ENCODE measurements around the gene SP140.

SP140 gene

DNA sequence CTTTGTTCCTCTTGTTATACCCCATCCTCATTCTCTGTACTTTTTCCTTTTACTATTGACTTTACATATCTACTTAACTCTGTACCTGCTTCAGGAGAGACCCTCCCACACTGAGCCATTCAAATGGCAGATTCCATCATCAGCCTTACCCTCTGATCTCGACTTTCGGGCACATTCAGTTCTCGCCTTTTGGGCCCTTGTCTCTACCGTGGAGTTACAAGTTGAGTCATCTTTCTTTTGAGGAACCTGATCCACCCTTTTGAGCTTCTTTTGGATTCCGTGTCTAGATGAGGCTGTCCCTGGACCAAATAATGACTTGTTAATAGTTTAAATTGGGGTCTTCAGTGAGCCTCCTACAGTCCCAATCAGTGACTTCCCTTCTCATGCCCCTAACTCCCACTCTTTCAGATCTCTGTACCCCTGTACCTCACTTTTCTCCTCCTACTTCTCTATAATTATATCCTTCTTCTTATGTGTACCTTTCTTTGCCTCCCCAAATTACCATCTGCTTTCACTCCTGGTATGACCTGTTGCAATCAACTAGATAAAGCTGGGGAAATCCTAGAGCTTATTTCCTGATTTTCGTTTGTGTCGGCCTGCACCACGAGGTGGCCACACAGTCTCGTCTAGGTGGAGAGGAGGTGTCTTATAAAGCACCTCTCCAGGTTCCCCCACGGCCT, 23.0 kb upstream of the SP140 start:
- TF ChIP-seq ZNF274 (IDR thresholded peaks at IDR 0.05; ENCODE audit: low read depth, low read length) (no peak), SUZ12 (IDR thresholded peaks at IDR 0.05; ENCODE audit: extremely low read depth, insufficient read depth, insufficient read length) (no peak), YY1 (IDR thresholded peaks at IDR 0.05; ENCODE audit: insufficient read depth, insufficient read length) (no peak)
- Histone ChIP-seq H3K4me1 (ENCODE audit: insufficient read depth, insufficient read length) (no peaks in the 10 kb centered on the region), H3K4me3 (ENCODE audit: insufficient read length, low read depth) (no peak overlapping the region), H3K9ac (ENCODE audit: insufficient read length, low read depth) (no peak overlapping the region), H3K27me3 (ENCODE audit: insufficient read depth, insufficient read length) (no peaks in the 10 kb centered on the region), H3K9me3 (ENCODE audit: insufficient read depth, low read length) (no peaks in the 10 kb centered on the region), H3K36me3 (ENCODE audit: insufficient read depth, insufficient read length, low read length) (peaks cover 2% of the 10 kb centered on the region)
- no peak for DNase-seq (ENCODE audit: low read depth, low spot score)

DNA sequence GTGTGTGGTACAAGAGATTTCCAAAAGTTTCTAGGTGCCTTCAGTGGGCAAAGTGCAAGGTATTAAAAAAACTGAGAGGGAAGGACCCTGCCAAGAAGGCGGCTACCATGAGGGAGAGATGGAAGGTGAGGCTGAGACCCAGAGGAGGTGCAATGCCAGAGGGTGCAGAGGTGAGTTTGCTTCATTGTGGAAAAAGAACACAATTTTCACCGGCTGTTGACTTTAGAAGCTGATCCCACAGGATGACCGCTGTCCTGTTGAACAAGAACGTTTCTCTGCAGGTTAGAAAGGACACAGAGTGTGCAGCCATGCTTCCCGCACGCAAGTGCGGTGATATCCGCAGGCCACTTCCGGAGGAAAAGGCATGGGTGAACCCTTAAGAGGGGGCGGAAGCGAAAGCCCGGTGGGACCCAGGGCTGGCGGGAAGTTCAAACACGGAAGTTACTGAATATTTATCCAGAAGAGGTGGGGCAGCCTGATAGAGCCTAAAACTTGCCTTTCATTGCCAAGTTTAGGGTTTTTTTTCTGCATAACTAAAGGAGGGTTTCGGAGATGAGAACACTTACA, 22.3 kb upstream of the SP140 start:
- TF ChIP-seq SUZ12 (IDR thresholded peaks at IDR 0.05; ENCODE audit: extremely low read depth, insufficient read depth, insufficient read length): no peak
- no peak for TF ChIP-seq YY1 (IDR thresholded peaks at IDR 0.05; ENCODE audit: insufficient read depth, insufficient read length)
- no peak for TF ChIP-seq ZNF274 (IDR thresholded peaks at IDR 0.05; ENCODE audit: low read depth, low read length)
- Histone ChIP-seq H3K4me3 (ENCODE audit: insufficient read length, low read depth) (no peak overlapping the region), H3K9ac (ENCODE audit: insufficient read length, low read depth) (no peak overlapping the region), H3K27me3 (ENCODE audit: insufficient read depth, insufficient read length) (no peaks in the 10 kb centered on the region), H3K36me3 (ENCODE audit: insufficient read depth, insufficient read length, low read length) (peaks cover 2% of the 10 kb centered on the region), H3K9me3 (ENCODE audit: insufficient read depth, low read length) (no peaks in the 10 kb centered on the region), H3K4me1 (ENCODE audit: insufficient read depth, insufficient read length) (no peaks in the 10 kb centered on the region)
- no peak for DNase-seq (ENCODE audit: low read depth, low spot score)

DNA sequence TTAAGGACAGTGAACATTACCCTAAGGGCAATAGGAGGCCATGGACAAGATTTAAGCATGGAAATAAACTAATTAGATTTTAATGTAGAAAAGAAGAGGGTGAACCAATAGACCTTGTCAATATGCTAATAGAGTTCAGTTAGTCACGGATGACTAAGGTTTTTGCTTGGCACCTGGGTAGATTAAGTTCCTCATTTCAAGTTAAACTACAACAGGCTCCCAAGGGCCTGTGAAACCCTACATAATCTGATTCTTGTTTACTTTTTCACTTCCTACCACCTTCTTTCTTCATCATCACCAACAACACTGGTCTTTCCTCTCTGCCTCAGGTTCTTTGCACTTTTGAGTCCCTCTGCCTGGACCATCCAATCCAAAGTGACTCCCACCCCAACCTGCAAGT, 20.5 kb upstream of the SP140 start:
- no peak for DNase-seq (ENCODE audit: low read depth, low spot score)
- H3K9ac ChIP-seq (ENCODE audit: insufficient read length, low read depth): no peak overlapping the region
- peaks cover 14% of the 10 kb centered on the region for H3K36me3 ChIP-seq (ENCODE audit: insufficient read depth, insufficient read length, low read length)
- H3K9me3 ChIP-seq (ENCODE audit: insufficient read depth, low read length): no peaks in the 10 kb centered on the region
- TF ChIP-seq SUZ12 (IDR thresholded peaks at IDR 0.05; ENCODE audit: extremely low read depth, insufficient read depth, insufficient read length) (no peak), ZNF274 (IDR thresholded peaks at IDR 0.05; ENCODE audit: low read depth, low read length) (no peak), YY1 (IDR thresholded peaks at IDR 0.05; ENCODE audit: insufficient read depth, insufficient read length) (no peak)
- no peaks in the 10 kb centered on the region for H3K4me1 ChIP-seq (ENCODE audit: insufficient read depth, insufficient read length)
- H3K27me3 ChIP-seq (ENCODE audit: insufficient read depth, insufficient read length): no peaks in the 10 kb centered on the region
- H3K4me3 ChIP-seq (ENCODE audit: insufficient read length, low read depth): no peak overlapping the region

DNA sequence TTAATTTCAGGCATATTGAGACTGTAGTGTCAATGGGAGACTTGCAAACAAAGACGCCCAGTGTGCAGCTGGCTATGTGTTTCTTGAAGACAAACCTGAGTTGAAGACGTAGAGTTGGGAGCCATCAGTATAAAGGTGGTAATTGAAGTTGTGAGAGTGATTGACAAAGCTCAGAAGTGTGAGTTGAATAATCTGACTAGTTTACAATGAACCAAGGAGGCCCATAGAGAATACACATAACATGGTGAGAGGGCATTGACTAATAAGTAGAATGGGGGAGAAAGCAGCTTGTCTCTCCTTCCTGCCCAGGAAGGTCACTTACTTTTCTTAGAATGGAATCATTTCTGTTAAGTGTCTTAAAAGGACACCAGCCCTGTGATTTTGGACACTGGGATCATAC, 19.8 kb upstream of the SP140 start:
- Histone ChIP-seq H3K4me3 (ENCODE audit: insufficient read length, low read depth) (no peak overlapping the region), H3K9me3 (ENCODE audit: insufficient read depth, low read length) (no peaks in the 10 kb centered on the region), H3K27me3 (ENCODE audit: insufficient read depth, insufficient read length) (no peaks in the 10 kb centered on the region), H3K36me3 (ENCODE audit: insufficient read depth, insufficient read length, low read length) (peaks cover 14% of the 10 kb centered on the region), H3K9ac (ENCODE audit: insufficient read length, low read depth) (no peak overlapping the region), H3K4me1 (ENCODE audit: insufficient read depth, insufficient read length) (no peaks in the 10 kb centered on the region)
- TF ChIP-seq ZNF274 (IDR thresholded peaks at IDR 0.05; ENCODE audit: low read depth, low read length) (no peak), YY1 (IDR thresholded peaks at IDR 0.05; ENCODE audit: insufficient read depth, insufficient read length) (no peak), SUZ12 (IDR thresholded peaks at IDR 0.05; ENCODE audit: extremely low read depth, insufficient read depth, insufficient read length) (no peak)
- DNase-seq (ENCODE audit: low read depth, low spot score): no peak

DNA sequence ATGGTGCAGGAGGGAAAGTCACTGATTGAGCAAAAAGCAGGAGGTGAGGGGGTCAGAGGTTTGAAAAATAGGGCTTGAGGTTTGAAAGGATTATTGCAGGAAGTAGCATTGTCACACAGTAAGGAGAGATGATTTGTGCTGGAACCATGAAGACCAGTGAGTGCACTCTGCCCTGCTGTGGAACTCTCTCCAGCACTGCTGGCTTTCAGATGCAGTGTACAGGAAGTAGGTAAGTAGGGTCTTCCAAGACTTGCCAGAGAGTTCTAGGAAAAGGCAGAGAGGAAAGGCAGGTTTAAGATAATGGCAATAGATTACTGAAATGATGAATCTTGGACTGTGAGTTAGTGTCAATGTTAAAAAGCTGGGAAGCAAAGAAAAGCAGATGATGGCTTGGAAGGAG, 17.0 kb upstream of the SP140 start:
- Histone ChIP-seq H3K4me1 (ENCODE audit: insufficient read depth, insufficient read length) (no peaks in the 10 kb centered on the region), H3K9me3 (ENCODE audit: insufficient read depth, low read length) (no peaks in the 10 kb centered on the region), H3K9ac (ENCODE audit: insufficient read length, low read depth) (no peak overlapping the region), H3K4me3 (ENCODE audit: insufficient read length, low read depth) (no peak overlapping the region), H3K27me3 (ENCODE audit: insufficient read depth, insufficient read length) (no peaks in the 10 kb centered on the region), H3K36me3 (ENCODE audit: insufficient read depth, insufficient read length, low read length) (peaks cover 30% of the 10 kb centered on the region)
- TF ChIP-seq SUZ12 (IDR thresholded peaks at IDR 0.05; ENCODE audit: extremely low read depth, insufficient read depth, insufficient read length) (no peak), ZNF274 (IDR thresholded peaks at IDR 0.05; ENCODE audit: low read depth, low read length) (no peak), YY1 (IDR thresholded peaks at IDR 0.05; ENCODE audit: insufficient read depth, insufficient read length) (no peak)
- DNase-seq (ENCODE audit: low read depth, low spot score): no peak

DNA sequence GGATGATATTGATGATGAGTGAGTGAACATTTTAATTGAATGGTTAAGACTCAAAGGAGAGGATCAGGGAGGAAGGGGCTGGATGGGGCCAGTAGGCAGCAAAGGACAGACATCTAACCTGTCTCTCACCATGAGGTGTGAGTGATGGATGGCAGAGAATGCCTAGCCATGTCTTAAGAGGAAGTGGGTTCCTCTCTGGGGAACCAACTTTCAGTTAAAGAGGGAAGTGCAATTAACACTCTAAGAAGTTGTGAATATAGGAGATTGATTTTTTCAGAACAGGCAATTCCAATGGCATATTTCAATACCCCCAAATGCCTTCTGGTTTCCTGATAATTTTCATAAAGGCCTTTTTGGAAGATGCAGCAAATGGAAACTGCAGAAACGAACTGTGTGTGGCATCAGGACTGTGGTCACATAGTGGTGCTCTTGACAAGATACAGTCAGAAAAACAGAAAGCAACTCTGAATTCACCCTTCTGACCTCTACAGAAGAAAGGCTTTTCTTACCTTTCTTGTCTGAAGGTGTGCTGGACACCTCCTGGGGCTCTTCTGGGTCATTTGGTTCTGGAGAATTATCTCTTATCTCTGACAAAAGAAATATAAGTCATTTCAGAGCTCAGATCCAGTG, 16.0 kb upstream of the SP140 start:
- TF ChIP-seq SUZ12 (IDR thresholded peaks at IDR 0.05; ENCODE audit: extremely low read depth, insufficient read depth, insufficient read length) (no peak), ZNF274 (IDR thresholded peaks at IDR 0.05; ENCODE audit: low read depth, low read length) (no peak), YY1 (IDR thresholded peaks at IDR 0.05; ENCODE audit: insufficient read depth, insufficient read length) (no peak)
- no peak for DNase-seq (ENCODE audit: low read depth, low spot score)
- Histone ChIP-seq H3K36me3 (ENCODE audit: insufficient read depth, insufficient read length, low read length) (peaks cover 30% of the 10 kb centered on the region), H3K9me3 (ENCODE audit: insufficient read depth, low read length) (no peaks in the 10 kb centered on the region), H3K4me3 (ENCODE audit: insufficient read length, low read depth) (no peak overlapping the region), H3K4me1 (ENCODE audit: insufficient read depth, insufficient read length) (no peaks in the 10 kb centered on the region), H3K27me3 (ENCODE audit: insufficient read depth, insufficient read length) (no peaks in the 10 kb centered on the region), H3K9ac (ENCODE audit: insufficient read length, low read depth) (no peak overlapping the region)

DNA sequence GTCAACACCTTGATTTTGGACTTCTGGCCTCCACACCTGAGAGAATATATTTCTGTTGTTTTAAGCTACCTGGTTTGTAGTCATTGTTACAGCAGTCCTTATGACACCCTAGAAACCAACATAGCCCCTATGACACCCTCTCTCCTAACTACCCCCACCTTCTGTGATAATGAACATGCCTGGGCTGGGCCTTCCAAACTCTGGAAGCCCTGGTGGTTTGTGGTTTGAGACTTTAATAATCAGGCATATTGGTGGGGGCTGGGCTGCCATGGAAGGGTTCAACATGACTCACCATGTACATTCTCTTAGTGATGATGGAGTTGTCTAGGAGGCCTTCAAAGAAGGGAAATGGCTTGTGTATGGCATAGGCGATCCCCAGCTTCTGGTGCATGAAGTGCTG, 9.0 kb upstream of the SP140 start:
- no peak for TF ChIP-seq ZNF274 (IDR thresholded peaks at IDR 0.05; ENCODE audit: low read depth, low read length)
- no peak for TF ChIP-seq YY1 (IDR thresholded peaks at IDR 0.05; ENCODE audit: insufficient read depth, insufficient read length)
- no peak for TF ChIP-seq SUZ12 (IDR thresholded peaks at IDR 0.05; ENCODE audit: extremely low read depth, insufficient read depth, insufficient read length)
- no peaks in the 10 kb centered on the region for H3K4me1 ChIP-seq (ENCODE audit: insufficient read depth, insufficient read length)
- H3K27me3 ChIP-seq (ENCODE audit: insufficient read depth, insufficient read length): no peaks in the 10 kb centered on the region
- no peaks in the 10 kb centered on the region for H3K9me3 ChIP-seq (ENCODE audit: insufficient read depth, low read length)
- H3K4me3 ChIP-seq (ENCODE audit: insufficient read length, low read depth): no peak overlapping the region
- no peak for DNase-seq (ENCODE audit: low read depth, low spot score)
- no peak overlapping the region for H3K9ac ChIP-seq (ENCODE audit: insufficient read length, low read depth)
- peaks cover 13% of the 10 kb centered on the region for H3K36me3 ChIP-seq (ENCODE audit: insufficient read depth, insufficient read length, low read length)

Data from NT2/D1 (cell line).